ENCODE measurements around the gene ACACA.

The ACACA gene

GRCh38 chr17:37432671-37433070 lies 26.0 kb upstream of the ACACA start:
- Histone ChIP-seq H3K27ac (ENCODE audit: low read depth, low read length) (no peak overlapping the region), H4K20me1 (ENCODE audit: control insufficient read depth, insufficient read depth, low read depth, low read length) (no peaks in the 10 kb centered on the region)

GRCh38 chr17:37430051-37430627 lies 23.5 kb upstream of the ACACA start:
- Histone ChIP-seq H4K20me1 (ENCODE audit: control insufficient read depth, insufficient read depth, low read depth, low read length) (no peaks in the 10 kb centered on the region), H3K27me3 (ENCODE audit: control insufficient read depth, low read length) (no peaks in the 10 kb centered on the region), H3K4me1 (ENCODE audit: control insufficient read depth, low read length) (no peaks in the 10 kb centered on the region), H3K9me2 (replicated peaks; ENCODE audit: control insufficient read depth, low read length) (no peaks in the 10 kb centered on the region), H3F3A (ENCODE audit: control insufficient read depth, insufficient read depth) (no peaks in the 10 kb centered on the region), H3K4me2 (ENCODE audit: low read length) (no peak overlapping the region), H3K27ac (ENCODE audit: low read depth, low read length) (no peak overlapping the region), H3K4me3 (ENCODE audit: low read length) (no peak overlapping the region), H3K79me2 (ENCODE audit: control insufficient read depth, low read length) (peaks cover 11% of the 10 kb centered on the region), H3K36me3 (ENCODE audit: control insufficient read depth, low read length) (peaks cover 72% of the 10 kb centered on the region), H3K9me3 (ENCODE audit: control insufficient read depth, insufficient read depth, low read length) (no peaks in the 10 kb centered on the region)
- no peak for TF ChIP-seq CTCF (IDR thresholded peaks at IDR 0.05; ENCODE audit: low read depth, low read length, poor library complexity, severe bottlenecking)
- no peak for TF ChIP-seq EZH2phosphoT487 (IDR thresholded peaks at IDR 0.05; ENCODE audit: borderline replicate concordance, low read length)

More at GRCh38 chr17:37432671-37433070, 26.0 kb upstream of the ACACA start:
- no peak overlapping the region for H3K4me2 ChIP-seq (ENCODE audit: low read length)
- H3K9me3 ChIP-seq (ENCODE audit: control insufficient read depth, insufficient read depth, low read length), result no peaks in the 10 kb centered on the region
- H3K79me2 ChIP-seq (ENCODE audit: control insufficient read depth, low read length), result peaks cover 13% of the 10 kb centered on the region
- no peaks in the 10 kb centered on the region for H3K4me1 ChIP-seq (ENCODE audit: control insufficient read depth, low read length)
- TF ChIP-seq CTCF (IDR thresholded peaks at IDR 0.05; ENCODE audit: low read depth, low read length, poor library complexity, severe bottlenecking) (no peak), EZH2phosphoT487 (IDR thresholded peaks at IDR 0.05; ENCODE audit: borderline replicate concordance, low read length) (no peak)
- peaks cover 53% of the 10 kb centered on the region for H3K36me3 ChIP-seq (ENCODE audit: control insufficient read depth, low read length)
- H3K9me2 ChIP-seq (replicated peaks; ENCODE audit: control insufficient read depth, low read length), result no peaks in the 10 kb centered on the region
- H3F3A ChIP-seq (ENCODE audit: control insufficient read depth, insufficient read depth), result no peaks in the 10 kb centered on the region
- H3K27me3 ChIP-seq (ENCODE audit: control insufficient read depth, low read length), result no peaks in the 10 kb centered on the region
- no peak overlapping the region for H3K4me3 ChIP-seq (ENCODE audit: low read length)

GRCh38 chr17:37429453-37429852 lies 22.8 kb upstream of the ACACA start:
- Histone ChIP-seq H3K9me3 (ENCODE audit: control insufficient read depth, insufficient read depth, low read length) (no peaks in the 10 kb centered on the region), H3K4me2 (ENCODE audit: low read length) (no peak overlapping the region), H3K79me2 (ENCODE audit: control insufficient read depth, low read length) (peaks cover 11% of the 10 kb centered on the region), H3K27me3 (ENCODE audit: control insufficient read depth, low read length) (no peaks in the 10 kb centered on the region), H3K4me1 (ENCODE audit: control insufficient read depth, low read length) (no peaks in the 10 kb centered on the region), H3K4me3 (ENCODE audit: low read length) (no peak overlapping the region), H3K9me2 (replicated peaks; ENCODE audit: control insufficient read depth, low read length) (no peaks in the 10 kb centered on the region), H3F3A (ENCODE audit: control insufficient read depth, insufficient read depth) (no peaks in the 10 kb centered on the region), H3K36me3 (ENCODE audit: control insufficient read depth, low read length) (peaks cover 78% of the 10 kb centered on the region), H4K20me1 (ENCODE audit: control insufficient read depth, insufficient read depth, low read depth, low read length) (no peaks in the 10 kb centered on the region), H3K27ac (ENCODE audit: low read depth, low read length) (no peak overlapping the region)
- no peak for TF ChIP-seq EZH2phosphoT487 (IDR thresholded peaks at IDR 0.05; ENCODE audit: borderline replicate concordance, low read length)
- TF ChIP-seq CTCF (IDR thresholded peaks at IDR 0.05; ENCODE audit: low read depth, low read length, poor library complexity, severe bottlenecking), result no peak

Data from DOHH2 (cell line).